Activated CD8-positive, alpha-beta memory T cell treated with anti-CD3 and anti-CD28 coated beads, Interleukin-2, amount 10 ng/mL, durations not matched to agents 7 days and 5 days (primary cell): Measurements from ENCODE around the gene CHD1L. TPM values are rescaled to one million over a fixed set of nuclear protein-coding genes. Genes with fewer than 3 reads are reported as not detected.

Source experiments
- ATAC-seq: fragments of 150-1000 bp; cut with Tn5 transposase; one replicate; pipeline ENCODE4 v1.10.0; 2021; ENCODE audit warnings: moderate library complexity
- CTCF ChIA-PET: fragments of 350-600 bp; sonication (Branson Sonifier 250); formaldehyde crosslinking; loops from one replicate; lab custom pipeline; 2021; ENCODE audit warnings: antibody characterized with exemption; lab: Charles Lee
- DNase-seq: peaks from one replicate; pipeline ENCODE4 v3.0.0-alpha.2; 2020
- H3K27ac Mint-ChIP-seq: one replicate; pipeline ENCODE4 v1.8.0; 2021; ENCODE audit warnings: mild to moderate bottlenecking, mixed read lengths
- H3K27me3 Mint-ChIP-seq: one replicate; pipeline ENCODE4 v1.8.0; 2021; ENCODE audit warnings: mixed read lengths
- H3K36me3 Mint-ChIP-seq: one replicate; pipeline ENCODE4 v1.8.0; 2021; ENCODE audit warnings: mild to moderate bottlenecking, mixed read lengths
- H3K4me1 Mint-ChIP-seq: one replicate; pipeline ENCODE4 v1.8.0; 2021; ENCODE audit warnings: mixed read lengths
- H3K4me3 Mint-ChIP-seq: one replicate; pipeline ENCODE4 v1.8.0; 2021; ENCODE audit warnings: mild to moderate bottlenecking, moderate library complexity, mixed read lengths
- H3K9me3 Mint-ChIP-seq: one replicate; pipeline ENCODE4 v1.8.0; 2022; ENCODE audit warnings: low read depth, mixed read lengths
- total RNA-seq, 2 experiments: library from RNA; stranded (reverse); gene quantifications; one replicate each; pipeline ENCODE4 v1.2.3, GENCODE V29; 2021

The CHD1L gene
- total RNA-seq, 2 experiments from 2014 or later = 82.2 to 83.7 TPM

GRCh38 chr1:147252540-147252939, 10.1 kb downstream of the CHD1L start:
- H3K4me1 Mint-ChIP-seq = peaks cover 22% of the 10 kb centered on the region
- no peak overlapping the region for H3K27ac Mint-ChIP-seq
- DNase-seq (no peak), ATAC-seq (no peak)
- no peaks in the 10 kb centered on the region for H3K9me3 Mint-ChIP-seq
- CTCF ChIA-PET = interaction anchor here (2.4 kb wide), 2 partner anchors 9 to 21 kb away, joined by 7 to 18 read pairs; partner anchors contain the start of gene CHD1L
- H3K4me3 Mint-ChIP-seq = no peak overlapping the region
- no peaks in the 10 kb centered on the region for H3K27me3 Mint-ChIP-seq
- peaks cover 43% of the 10 kb centered on the region for H3K36me3 Mint-ChIP-seq

GRCh38 chr1:147260956-147261355, 18.5 kb downstream of the CHD1L start:
- peaks cover 2% of the 10 kb centered on the region for H3K4me1 Mint-ChIP-seq
- no peak overlapping the region for H3K27ac Mint-ChIP-seq
- peaks cover 54% of the 10 kb centered on the region for H3K36me3 Mint-ChIP-seq
- no peaks in the 10 kb centered on the region for H3K9me3 Mint-ChIP-seq
- no peak for DNase-seq
- CTCF ChIA-PET = interaction anchor here (0.8 kb wide), 2 partner anchors 13 to 18 kb away, joined by 3 to 4 read pairs; no protein-coding TSS in a partner anchor
- H3K4me3 Mint-ChIP-seq = no peak overlapping the region
- no peaks in the 10 kb centered on the region for H3K27me3 Mint-ChIP-seq
- ATAC-seq = no peak

- H3K4me1 Mint-ChIP-seq = peaks cover under 1% of the 10 kb centered on the region
- no peak for ATAC-seq
- no peak overlapping the region for H3K4me3 Mint-ChIP-seq
- no peak for DNase-seq
- CTCF ChIA-PET = no interaction called here
- H3K36me3 Mint-ChIP-seq = peaks cover 63% of the 10 kb centered on the region
- H3K27ac Mint-ChIP-seq = no peak overlapping the region
- H3K9me3 Mint-ChIP-seq = no peaks in the 10 kb centered on the region
- H3K27me3 Mint-ChIP-seq = no peaks in the 10 kb centered on the region
These were observed 21.8 kb downstream of the CHD1L start for GRCh38 chr1:147264158-147264768.

GRCh38 chr1:147266381-147266780, 23.9 kb downstream of the CHD1L start:
- no peaks in the 10 kb centered on the region for H3K27me3 Mint-ChIP-seq
- H3K36me3 Mint-ChIP-seq = peaks cover 54% of the 10 kb centered on the region
- CTCF ChIA-PET = no interaction called here
- H3K27ac Mint-ChIP-seq = no peak overlapping the region
- DNase-seq = no peak
- no peak for ATAC-seq
- no peaks in the 10 kb centered on the region for H3K4me1 Mint-ChIP-seq
- no peak overlapping the region for H3K4me3 Mint-ChIP-seq
- no peaks in the 10 kb centered on the region for H3K9me3 Mint-ChIP-seq

GRCh38 chr1:147267711-147268110, 25.2 kb downstream of the CHD1L start:
- no peak for ATAC-seq
- Mint-ChIP-seq H3K4me3 (no peak overlapping the region), H3K36me3 (peaks cover 53% of the 10 kb centered on the region), H3K27me3 (no peaks in the 10 kb centered on the region), H3K9me3 (no peaks in the 10 kb centered on the region), H3K4me1 (no peaks in the 10 kb centered on the region), H3K27ac (no peak overlapping the region)
- CTCF ChIA-PET = no interaction called here
- DNase-seq = no peak

- Mint-ChIP-seq H3K36me3 (peaks cover 43% of the 10 kb centered on the region), H3K27ac (no peak overlapping the region), H3K4me3 (no peak overlapping the region), H3K9me3 (no peaks in the 10 kb centered on the region), H3K4me1 (no peaks in the 10 kb centered on the region), H3K27me3 (no peaks in the 10 kb centered on the region)
- CTCF ChIA-PET = no interaction called here
- ATAC-seq (no peak), DNase-seq (no peak)
These were observed 28.2 kb downstream of the CHD1L start for GRCh38 chr1:147270721-147271120.

GRCh38 chr1:147272042-147272441, 29.6 kb downstream of the CHD1L start:
- H3K27ac Mint-ChIP-seq = no peak overlapping the region
- CTCF ChIA-PET = interaction anchor here (0.6 to 0.7 kb wide), 2 partner anchors 118 to 215 kb away, joined by 3 read pairs; no protein-coding TSS in a partner anchor
- H3K9me3 Mint-ChIP-seq = no peaks in the 10 kb centered on the region
- H3K36me3 Mint-ChIP-seq = peaks cover 47% of the 10 kb centered on the region
- no peak overlapping the region for H3K4me3 Mint-ChIP-seq
- H3K27me3 Mint-ChIP-seq = no peaks in the 10 kb centered on the region
- DNase-seq (no peak), ATAC-seq (no peak)
- no peaks in the 10 kb centered on the region for H3K4me1 Mint-ChIP-seq

GRCh38 chr1:147273409-147274336, 31.2 kb downstream of the CHD1L start:
- Mint-ChIP-seq H3K36me3 (peaks cover 47% of the 10 kb centered on the region), H3K27me3 (no peaks in the 10 kb centered on the region), H3K27ac (no peak overlapping the region), H3K4me1 (no peaks in the 10 kb centered on the region), H3K4me3 (no peak overlapping the region), H3K9me3 (no peaks in the 10 kb centered on the region)
- ATAC-seq (no peak), DNase-seq (no peak)
- CTCF ChIA-PET = interaction anchor here (1.0 to 2.1 kb wide), 12 partner anchors 9 to 619 kb away, joined by 3 to 31 read pairs (median 4); no protein-coding TSS in a partner anchor

GRCh38 chr1:147281950-147282349, 39.5 kb downstream of the CHD1L start:
- H3K36me3 Mint-ChIP-seq = peaks cover 47% of the 10 kb centered on the region
- H3K4me1 Mint-ChIP-seq = no peaks in the 10 kb centered on the region
- H3K27ac Mint-ChIP-seq = no peak overlapping the region
- ATAC-seq (no peak), DNase-seq (no peak)
- CTCF ChIA-PET = interaction anchor here (0.8 to 2.8 kb wide), 2 partner anchors 8 to 108 kb away, joined by 3 to 15 read pairs; no protein-coding TSS in a partner anchor
- H3K4me3 Mint-ChIP-seq = no peak overlapping the region
- H3K27me3 Mint-ChIP-seq = no peaks in the 10 kb centered on the region
- no peaks in the 10 kb centered on the region for H3K9me3 Mint-ChIP-seq

- Mint-ChIP-seq H3K36me3 (peaks cover 49% of the 10 kb centered on the region), H3K27me3 (no peaks in the 10 kb centered on the region), H3K4me1 (no peaks in the 10 kb centered on the region), H3K27ac (no peak overlapping the region), H3K9me3 (no peaks in the 10 kb centered on the region), H3K4me3 (no peak overlapping the region)
- CTCF ChIA-PET = interaction anchor here (2.8 kb wide), 1 partner anchor 9 kb away, joined by 15 read pairs; no protein-coding TSS in a partner anchor
- no peak for ATAC-seq
- no peak for DNase-seq
These were observed 40.5 kb downstream of the CHD1L start for GRCh38 chr1:147283011-147283410.

GRCh38 chr1:147287133-147287865, 44.8 kb downstream of the CHD1L start:
- ATAC-seq = no peak
- H3K9me3 Mint-ChIP-seq = peaks cover 5% of the 10 kb centered on the region
- no peak for DNase-seq
- CTCF ChIA-PET = interaction anchor here (0.9 kb wide), 1 partner anchor 14 kb away, joined by 3 read pairs; no protein-coding TSS in a partner anchor
- no peaks in the 10 kb centered on the region for H3K27me3 Mint-ChIP-seq
- H3K36me3 Mint-ChIP-seq = peaks cover 80% of the 10 kb centered on the region
- H3K27ac Mint-ChIP-seq = no peak overlapping the region
- H3K4me3 Mint-ChIP-seq = no peak overlapping the region
- peaks cover 4% of the 10 kb centered on the region for H3K4me1 Mint-ChIP-seq

- Mint-ChIP-seq H3K9me3 (peaks cover 9% of the 10 kb centered on the region), H3K27me3 (no peaks in the 10 kb centered on the region), H3K27ac (no peak overlapping the region), H3K36me3 (peaks cover 97% of the 10 kb centered on the region), H3K4me1 (peaks cover 8% of the 10 kb centered on the region), H3K4me3 (no peak overlapping the region)
- CTCF ChIA-PET = interaction anchor here (2.6 kb wide), 1 partner anchor 18 kb away, joined by 7 read pairs; no protein-coding TSS in a partner anchor
- DNase-seq (no peak), ATAC-seq (no peak)
These were observed 49.5 kb downstream of the CHD1L start for GRCh38 chr1:147292012-147292411.
